T47D (cell line): ENCODE data around the gene CRLF1.
"Not testable (repeated sequence)": the region's sequence is repeated elsewhere in the genome, so short reads cannot be mapped to it uniquely, and the experiment has no call there.

Experiments
- DNase-seq, 2 experiments: peaks; one replicate each; pipeline versions ENCODE4 v3.0.0 to v3.0.0-alpha.2; 2011 to 2012; ENCODE audit warnings: low read depth in 1 of 2, low spot score in 1 of 2
- JUND ChIP-seq: IDR thresholded peaks from 2 replicates; pipeline ENCODE4 v1.6.1; 2012; ENCODE audit warnings: low read depth
- in situ Hi-C: cut with HindIII; loops from 2 replicates; pipeline ENCODE4 v1.10.0; 2016; ENCODE audit warnings: low sequenced_read_pairs, low pct_unique_long_range_greater_than_20kb

CRLF1 gene

GRCh38 chr19:18603255-18603957 lies 3.2 kb downstream of the CRLF1 start:
- no peak for DNase-seq
- in situ Hi-C loops = no loop called here
- TF ChIP-seq JUND = no peak

- DNase-seq = no peak
- in situ Hi-C loops = no loop called here
- TF ChIP-seq JUND = no peak
These were observed 4.7 kb downstream of the CRLF1 start for GRCh38 chr19:18601875-18602274.

- DNase-seq, in situ Hi-C loops: not testable (repeated sequence)
These were observed 5.8 kb downstream of the CRLF1 start for GRCh38 chr19:18600692-18601397.

GRCh38 chr19:18599485-18599884 lies 7.1 kb downstream of the CRLF1 start:
- in situ Hi-C loops = no loop called here
- TF ChIP-seq JUND = no peak
- DNase-seq = no peak

- no peak for TF ChIP-seq JUND
- no peak for DNase-seq
- in situ Hi-C loops = no loop called here
These were observed 8.6 kb downstream of the CRLF1 start for GRCh38 chr19:18597809-18598660.

GRCh38 chr19:18596752-18597157 lies 9.8 kb downstream of the CRLF1 start:
- in situ Hi-C loops = no loop called here
- no peak for TF ChIP-seq JUND
- DNase-seq = peak; percentile 76 to 87

GRCh38 chr19:18595475-18595874 lies 11.1 kb downstream of the CRLF1 start:
- in situ Hi-C loops = no loop called here
- DNase-seq = no peak
- no peak for TF ChIP-seq JUND

GRCh38 chr19:18594824-18595373 lies 11.7 kb downstream of the CRLF1 start:
- in situ Hi-C loops = no loop called here
- TF ChIP-seq JUND = no peak
- DNase-seq = no peak

GRCh38 chr19:18594096-18594823 lies 12.3 kb downstream of the CRLF1 start:
- peak; percentile 61 to 71 for DNase-seq
- in situ Hi-C loops = no loop called here
- TF ChIP-seq JUND = no peak

GRCh38 chr19:18593367-18594095 lies 13.1 kb downstream of the CRLF1 start:
- in situ Hi-C loops = no loop called here
- no peak for DNase-seq
- TF ChIP-seq JUND = no peak

- in situ Hi-C loops, DNase-seq: not testable (repeated sequence)
These were observed 13.9 kb downstream of the CRLF1 start for GRCh38 chr19:18592732-18593131.
